GM12892 (cell line): ENCODE measurements around the gene SMOC2.

Source experiments
- DNase-seq: peaks from one replicate; pipeline ENCODE4 v3.0.0; 2011; ENCODE audit not compliant: insufficient read length
- FAIRE-seq: peaks from 2 replicates; lab custom pipeline; 2011; peaks lifted over from hg19 to GRCh38; lab: Jason Lieb, UNC
- POLR2A ChIP-seq: IDR thresholded peaks from 2 replicates; pipeline ENCODE4 v1.6.1; 2011; ENCODE audit warnings: low read depth, low read length, control low read depth
- POLR2AphosphoS5 ChIP-seq: IDR thresholded peaks from 2 replicates; pipeline ENCODE4 v1.6.1; 2011; ENCODE audit warnings: low read depth, low read length, control low read depth
- TAF1 ChIP-seq: IDR thresholded peaks from 2 replicates; pipeline ENCODE4 v1.6.1; 2011; ENCODE audit warnings: low read depth, mild to moderate bottlenecking, control low read depth, low read length, borderline replicate concordance

Gene SMOC2

GRCh38 chr6:168541307-168541706 is 100.3 kb downstream of the SMOC2 start:
- TF ChIP-seq TAF1 (no peak), POLR2AphosphoS5 (no peak), POLR2A (no peak)
- no peak for DNase-seq
- no peak for FAIRE-seq

GRCh38 chr6:168542301-168542700 is 101.3 kb downstream of the SMOC2 start:
- no peak for DNase-seq
- FAIRE-seq, result no peak
- TF ChIP-seq POLR2A (no peak), POLR2AphosphoS5 (no peak)

- DNase-seq, result no peak
- TF ChIP-seq POLR2A (no peak), TAF1 (no peak), POLR2AphosphoS5 (no peak)
- no peak for FAIRE-seq
Measured at GRCh38 chr6:168545428-168545827, 104.4 kb downstream of the SMOC2 start.

- no peak for DNase-seq
- no peak for FAIRE-seq
- TF ChIP-seq POLR2A, result no peak
- no peak for TF ChIP-seq TAF1
- no peak for TF ChIP-seq POLR2AphosphoS5
Measured at GRCh38 chr6:168546151-168546550, 105.2 kb downstream of the SMOC2 start.

GRCh38 chr6:168546730-168547129 is 105.7 kb downstream of the SMOC2 start:
- FAIRE-seq, result no peak
- TF ChIP-seq POLR2AphosphoS5 (no peak), TAF1 (no peak)
- no peak for DNase-seq

- FAIRE-seq, result no peak
- DNase-seq, result no peak
- no peak for TF ChIP-seq POLR2A
- TF ChIP-seq POLR2AphosphoS5, result no peak
- no peak for TF ChIP-seq TAF1
Measured at GRCh38 chr6:168550326-168550725, 109.3 kb downstream of the SMOC2 start.

GRCh38 chr6:168554472-168554871 is 113.5 kb downstream of the SMOC2 start:
- DNase-seq, result no peak
- TF ChIP-seq POLR2A, result no peak
- TF ChIP-seq TAF1, result no peak
- no peak for FAIRE-seq

GRCh38 chr6:168554898-168555617 is 114.1 kb downstream of the SMOC2 start:
- FAIRE-seq, result no peak
- TF ChIP-seq POLR2A, result no peak
- no peak for TF ChIP-seq POLR2AphosphoS5
- TF ChIP-seq TAF1, result no peak

GRCh38 chr6:168555618-168556273 is 114.8 kb downstream of the SMOC2 start:
- DNase-seq, result no peak
- TF ChIP-seq POLR2AphosphoS5, result no peak
- no peak for TF ChIP-seq POLR2A
- no peak for TF ChIP-seq TAF1
- no peak for FAIRE-seq

More at GRCh38 chr6:168554898-168555617, 114.1 kb downstream of the SMOC2 start:
- DNase-seq, result no peak

- FAIRE-seq (no peak), DNase-seq (no peak)
- TF ChIP-seq POLR2AphosphoS5, result no peak
- TF ChIP-seq POLR2A, result no peak
- TF ChIP-seq TAF1, result no peak
Measured at GRCh38 chr6:168557512-168557911, 116.5 kb downstream of the SMOC2 start.

GRCh38 chr6:168558686-168559085 is 117.7 kb downstream of the SMOC2 start:
- DNase-seq (no peak), FAIRE-seq (no peak)
- no peak for TF ChIP-seq POLR2AphosphoS5

GRCh38 chr6:168559574-168560098 is 118.7 kb downstream of the SMOC2 start:
- no peak for DNase-seq
- no peak for FAIRE-seq
- TF ChIP-seq POLR2A (no peak), POLR2AphosphoS5 (no peak)

GRCh38 chr6:168560126-168560525 is 119.1 kb downstream of the SMOC2 start:
- TF ChIP-seq TAF1 (no peak), POLR2A (no peak), POLR2AphosphoS5 (no peak)
- FAIRE-seq (no peak), DNase-seq (no peak)
